RWPE2 (cell line): ENCODE data around the gene FANCF.

Experiments used
- ATAC-seq: fragments of 200-7000 bp; cut with Tn5 transposase; 3 replicates; pipeline ENCODE4 v1.9.1; 2021; ENCODE audit warnings: low read depth
- DNase-seq: peaks from one replicate; pipeline ENCODE4 v3.0.0-alpha.2; 2020; ENCODE audit warnings: low spot score
- H3K27ac ChIP-seq: fragments of 450-650 bp; 2 replicates; pipeline ENCODE4 v1.5.1; 2017; ENCODE audit warnings: mild to moderate bottlenecking; ENCODE audit not compliant: poor library complexity, severe bottlenecking
- H3K27me3 ChIP-seq: fragments of 250-450 bp; sonication (Bioruptor Pico); 2 replicates; pipeline ENCODE4 v1.5.1; 2021; ENCODE audit warnings: mild to moderate bottlenecking, moderate library complexity; ENCODE audit not compliant: insufficient read depth, poor library complexity, severe bottlenecking
- H3K36me3 ChIP-seq: fragments of 250-450 bp; sonication (Bioruptor Pico); 2 replicates; pipeline ENCODE4 v1.5.1; 2020; ENCODE audit warnings: low read depth, mild to moderate bottlenecking, moderate library complexity
- H3K4me1 ChIP-seq: fragments of 250-450 bp; sonication (Bioruptor Pico); 2 replicates; pipeline ENCODE4 v1.5.1; 2021; ENCODE audit warnings: mild to moderate bottlenecking, moderate library complexity; ENCODE audit not compliant: insufficient read depth, poor library complexity, severe bottlenecking
- H3K4me3 ChIP-seq: fragments of 250-450 bp; sonication (Bioruptor Pico); 2 replicates; pipeline ENCODE4 v1.5.1; 2021; ENCODE audit warnings: mild to moderate bottlenecking, moderate library complexity; ENCODE audit not compliant: severe bottlenecking
- H3K9me3 ChIP-seq: fragments of 250-450 bp; sonication (Bioruptor Pico); 2 replicates; pipeline ENCODE4 v1.5.1; 2021; ENCODE audit warnings: mild to moderate bottlenecking, moderate library complexity; ENCODE audit not compliant: severe bottlenecking
- CTCF ChIP-seq: fragments of 450-650 bp; IDR thresholded peaks from one replicate; pipeline ENCODE4 v1.5.1; 2017; ENCODE audit warnings: mild to moderate bottlenecking, moderate library complexity; ENCODE audit not compliant: poor library complexity, severe bottlenecking

Gene FANCF

GRCh38 chr11:22669368-22669767, 43.7 kb upstream of the FANCF start:
- Histone ChIP-seq H3K4me3 (no peak overlapping the region), H3K27ac (no peak overlapping the region), H3K36me3 (no peaks in the 10 kb centered on the region), H3K27me3 (peaks cover 71% of the 10 kb centered on the region), H3K4me1 (no peaks in the 10 kb centered on the region), H3K9me3 (no peaks in the 10 kb centered on the region)
- no peak for DNase-seq
- ATAC-seq = no peak
- TF ChIP-seq CTCF = no peak

GRCh38 chr11:22668005-22668796, 42.6 kb upstream of the FANCF start:
- H3K9me3 ChIP-seq = no peaks in the 10 kb centered on the region
- H3K36me3 ChIP-seq = no peaks in the 10 kb centered on the region
- TF ChIP-seq CTCF = no peak
- ATAC-seq (no peak), DNase-seq (no peak)
- H3K27me3 ChIP-seq = peaks cover 73% of the 10 kb centered on the region
- H3K4me3 ChIP-seq = no peak overlapping the region
- H3K27ac ChIP-seq = no peak overlapping the region
- no peaks in the 10 kb centered on the region for H3K4me1 ChIP-seq

- Histone ChIP-seq H3K27me3 (peaks cover 73% of the 10 kb centered on the region), H3K9me3 (no peaks in the 10 kb centered on the region), H3K4me1 (no peaks in the 10 kb centered on the region), H3K4me3 (no peak overlapping the region), H3K27ac (no peak overlapping the region), H3K36me3 (no peaks in the 10 kb centered on the region)
- TF ChIP-seq CTCF = no peak
- ATAC-seq (peak; percentile 56), DNase-seq (no peak)
Measured at GRCh38 chr11:22666688-22667439, 41.2 kb upstream of the FANCF start.

- H3K9me3 ChIP-seq = no peaks in the 10 kb centered on the region
- H3K4me3 ChIP-seq = no peak within 1 kb of the TSS
- peaks cover 71% of the 10 kb centered on the region for H3K27me3 ChIP-seq
- H3K27ac ChIP-seq = no peak within 1 kb of the TSS
- H3K36me3 ChIP-seq = no peaks in the 10 kb centered on the region
- ATAC-seq = no peak
- TF ChIP-seq CTCF = no peak
- no peaks in the 10 kb centered on the region for H3K4me1 ChIP-seq
- DNase-seq = no peak
Measured at GRCh38 chr11:22666325-22666687, 40.7 kb upstream of the FANCF start, which contains the start of gene GAS2. GAS2 (plus strand) TSS chr11:22666611; CDS start chr11:22674870, 8,259 bp downstream.
